ENCODE results near the gene LAMC3. TPM values are rescaled to one million over a fixed set of nuclear protein-coding genes. Genes with fewer than 3 reads are reported as not detected.

The LAMC3 gene
- total RNA-seq, 2 experiments from 2014 or later = not detected

Other genes starting within 250 kb of the LAMC3 start
- 10 to 100 TPM; 31.7 to 34.1 TPM for gene ABL1, start 173.9 kb upstream of the LAMC3 start, total RNA-seq
- gene QRFP, start 112.4 kb upstream of the LAMC3 start, total RNA-seq = not detected
- not detected for gene FIBCD1, start 69.9 kb upstream of the LAMC3 start, total RNA-seq
- gene AIF1L, start 87.4 kb downstream of the LAMC3 start, total RNA-seq = under 1 TPM; 0.29 to 0.31 TPM
- gene NUP214, start 116.4 kb downstream of the LAMC3 start, total RNA-seq = 10 to 100 TPM; 61.3 to 63.5 TPM